LHCN-M2 (cell line): ENCODE measurements around the gene SDF2L1. TPM values are rescaled to one million over a fixed set of nuclear protein-coding genes. Genes with fewer than 3 reads are reported as not detected.
"Not testable (repeated sequence)": the region's sequence is repeated elsewhere in the genome, so short reads cannot be mapped to it uniquely, and the experiment has no call there.

Experiments
- DNase-seq: peaks from one replicate; pipeline ENCODE4 v3.0.0-alpha.2; 2012; ENCODE audit warnings: low read depth
- total RNA-seq: library from RNA; depleted of rRNA; stranded (reverse); fragments of >200 nt; gene quantifications from 2 replicates; pipeline ENCODE4 v1.2.3, GENCODE V29; 2014; rRNA removed

The SDF2L1 gene
- total RNA-seq, 1 experiment from 2014 or later: 40.5 TPM

DNA sequence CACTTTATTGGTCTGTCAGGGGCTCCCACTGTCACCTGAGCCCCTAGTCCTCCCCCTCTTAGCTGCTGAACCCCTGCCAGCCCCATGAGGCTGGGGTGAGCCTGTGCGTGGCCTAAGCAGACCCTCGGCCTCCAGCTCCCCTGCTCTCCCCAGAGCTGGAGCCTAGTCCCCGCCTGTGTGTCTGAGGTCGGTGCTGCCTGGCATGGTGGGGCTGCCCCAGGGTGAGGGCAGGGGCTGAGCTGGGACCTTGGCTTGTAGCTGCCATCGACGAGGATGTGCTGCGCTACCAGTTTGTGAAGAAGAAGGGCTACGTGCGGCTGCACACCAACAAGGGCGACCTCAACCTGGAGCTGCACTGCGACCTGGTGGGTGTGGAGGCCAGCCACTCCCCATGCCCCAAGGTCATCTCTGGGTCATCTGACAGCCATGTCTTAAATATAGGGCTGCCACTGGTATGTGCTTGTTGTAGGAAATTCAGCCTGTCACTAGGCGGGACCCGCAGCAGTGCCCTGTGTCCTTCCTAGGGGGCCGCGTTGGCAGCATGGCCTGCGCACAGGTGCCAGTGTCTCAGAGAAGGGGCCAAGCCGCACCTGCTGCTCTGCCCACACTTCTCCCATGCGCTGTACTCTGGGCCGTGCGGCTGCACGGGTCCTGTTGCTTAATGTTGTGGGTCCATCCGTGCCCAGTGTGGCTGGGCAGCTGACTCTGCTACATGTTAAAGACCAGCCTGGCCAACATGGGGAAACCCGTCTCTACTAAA, 44.7 kb downstream of the SDF2L1 start:
- DNase-seq: no peak

- no peak for DNase-seq
These were observed 45.7 kb downstream of the SDF2L1 start for GRCh38 chr22:21687685-21688259.

DNA sequence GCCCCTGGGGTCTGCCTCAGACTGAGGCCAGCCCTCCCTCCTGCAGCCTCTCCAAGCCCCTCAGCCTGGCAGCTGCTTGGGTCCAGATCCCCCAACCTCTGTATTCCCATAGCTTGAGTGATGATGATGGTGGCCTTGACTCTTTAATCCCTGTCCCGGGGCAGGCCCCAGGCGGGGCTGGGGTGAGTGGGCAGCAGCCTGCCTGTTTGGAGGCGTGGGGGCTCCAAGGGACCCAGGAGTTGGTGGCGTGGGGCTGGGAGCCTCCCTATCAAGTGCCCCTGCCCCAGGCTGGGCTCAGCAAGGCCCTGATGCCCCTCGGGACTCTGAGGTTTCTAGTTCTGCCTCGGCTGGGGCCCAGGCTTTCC, 46.2 kb downstream of the SDF2L1 start:
- DNase-seq: no peak

GRCh38 chr22:21688706-21689381, 46.7 kb downstream of the SDF2L1 start:
- DNase-seq: no peak

GRCh38 chr22:21690401-21690801, 48.3 kb downstream of the SDF2L1 start:
- peak; percentile 69 for DNase-seq

DNA sequence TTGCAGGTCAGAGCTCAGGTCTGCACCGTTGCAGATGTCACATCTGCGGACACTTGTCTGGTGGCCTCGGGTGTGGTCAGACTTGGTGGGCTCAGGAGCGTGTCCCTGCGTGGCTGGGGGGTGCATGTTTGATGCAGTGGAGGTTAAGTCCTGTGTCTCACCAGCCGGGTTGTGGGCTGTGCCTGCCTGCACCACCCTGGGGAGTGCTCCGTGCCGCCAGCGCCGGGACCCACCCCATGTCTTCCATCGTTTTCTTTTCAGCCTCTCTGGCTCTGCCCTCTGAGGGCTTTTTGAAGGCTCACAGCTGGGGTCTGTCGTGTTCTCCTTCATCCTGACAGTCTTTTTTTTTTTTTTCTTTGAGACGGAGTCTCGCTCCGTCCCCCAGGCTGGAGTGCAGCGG, 49.7 kb downstream of the SDF2L1 start:
- DNase-seq: no peak

- DNase-seq: not testable (repeated sequence)
These were observed 50.8 kb downstream of the SDF2L1 start for GRCh38 chr22:21692856-21693255.

DNA sequence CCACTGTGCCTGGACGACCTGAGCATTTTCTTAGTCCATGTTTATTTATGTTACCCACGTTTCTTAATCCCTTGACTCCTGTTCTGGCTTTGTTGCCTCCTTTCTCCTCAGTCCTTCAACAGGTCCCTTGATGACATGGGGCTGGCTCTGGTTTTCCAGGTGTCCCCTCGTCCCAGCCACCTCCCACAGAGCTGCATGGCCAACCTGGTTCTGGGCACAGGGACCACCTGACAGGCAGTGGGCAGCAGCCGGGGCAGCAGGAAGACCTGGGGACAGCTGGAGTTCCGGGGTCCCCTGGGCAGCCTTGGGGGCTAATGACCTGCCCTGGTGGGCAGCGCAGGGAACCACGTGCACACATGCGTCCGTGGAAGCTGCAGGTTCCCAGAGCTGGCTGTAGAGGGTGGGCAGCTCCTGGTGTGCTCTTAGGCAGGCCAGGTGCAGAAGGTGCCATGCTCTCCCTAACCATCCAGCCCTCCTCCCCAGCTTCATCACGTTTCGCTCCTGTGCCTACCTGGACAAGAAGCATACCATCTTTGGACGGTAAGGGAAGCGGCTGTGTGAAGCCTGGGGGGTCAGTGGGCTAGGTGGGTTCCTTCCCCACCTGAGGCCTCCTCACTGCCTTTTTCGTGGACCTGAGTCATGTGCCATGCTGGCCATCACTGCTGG, 51.4 kb downstream of the SDF2L1 start:
- DNase-seq: no peak

Other genes starting within 250 kb of the SDF2L1 start
- 2.1 and 2.8 TPM in 2 replicates for gene HIC2, start 224.9 kb upstream of the SDF2L1 start, total RNA-seq
- gene TMEM191C, start 174.9 kb upstream of the SDF2L1 start, total RNA-seq: 0.32 and 0.69 TPM in 2 replicates
- gene RIMBP3C, start 90.8 kb upstream of the SDF2L1 start, total RNA-seq: 1.4 and 1.8 TPM in 2 replicates
- 80.3 and 83.1 TPM in 2 replicates for gene UBE2L3, start 74.6 kb upstream of the SDF2L1 start, total RNA-seq
- 39.6 and 49.2 TPM in 2 replicates for gene YDJC, start 12.3 kb upstream of the SDF2L1 start, total RNA-seq
- gene CCDC116, start 9.5 kb upstream of the SDF2L1 start, total RNA-seq: 0.06 and 0.26 TPM in 2 replicates
- gene PPIL2, start 23.7 kb downstream of the SDF2L1 start, total RNA-seq: 27.8 and 29.6 TPM in 2 replicates
- gene YPEL1, start 93.5 kb downstream of the SDF2L1 start, total RNA-seq: 0.38 and 0.80 TPM in 2 replicates
- gene MAPK1, start 225.3 kb downstream of the SDF2L1 start, total RNA-seq: 65.1 and 92.5 TPM in 2 replicates